BE2C (cell line): ENCODE results near the gene MKS1.

Experiments used
- DNase-seq: peaks from one replicate; pipeline ENCODE4 v3.0.0-alpha.2; 2020
- H3K27me3 ChIP-seq: fragments of 250-450 bp; sonication (Bioruptor Pico); 2 replicates; pipeline ENCODE4 v1.5.1; 2020; ENCODE audit warnings: mild to moderate bottlenecking
- H3K36me3 ChIP-seq: fragments of 250-450 bp; sonication (Bioruptor Pico); 2 replicates; pipeline ENCODE4 v1.5.1; 2020; ENCODE audit warnings: mild to moderate bottlenecking
- H3K4me1 ChIP-seq: fragments of 250-450 bp; sonication (Bioruptor Pico); 2 replicates; pipeline ENCODE4 v1.5.1; 2020
- H3K4me3 ChIP-seq: 2 replicates; pipeline ENCODE4 v1.5.1; 2011; ENCODE audit warnings: low read depth, low read length
- H3K9me3 ChIP-seq: fragments of 250-450 bp; sonication (Bioruptor Pico); 2 replicates; pipeline ENCODE4 v1.5.1; 2020
- CTCF ChIP-seq: IDR thresholded peaks from 2 replicates; pipeline ENCODE4 v1.5.1; 2012; ENCODE audit warnings: mild to moderate bottlenecking, low read depth, low read length

The MKS1 gene

DNA sequence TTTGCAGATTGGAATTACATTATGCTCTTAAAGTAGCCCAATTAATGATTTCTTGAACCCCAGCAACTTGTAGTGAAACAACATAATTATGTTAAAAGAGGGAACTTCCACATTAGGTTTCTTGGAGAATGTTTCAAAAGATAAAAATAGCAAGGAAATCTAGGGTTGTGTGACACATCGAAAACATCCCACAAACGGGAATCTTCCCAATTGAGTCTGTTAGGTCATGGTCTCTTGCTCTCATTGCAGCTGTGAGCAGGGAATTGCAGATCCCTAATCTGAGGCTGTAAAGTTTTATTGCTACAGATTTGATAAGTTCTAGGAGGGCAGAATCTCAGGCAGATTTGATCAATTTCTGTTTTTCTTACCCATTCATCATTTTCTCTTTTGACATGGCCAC, 12.6 kb upstream of the MKS1 start:
- no peaks in the 10 kb centered on the region for H3K9me3 ChIP-seq
- H3K4me3 ChIP-seq = no peak overlapping the region
- peaks cover 52% of the 10 kb centered on the region for H3K27me3 ChIP-seq
- no peak for DNase-seq
- H3K4me1 ChIP-seq = no peaks in the 10 kb centered on the region
- TF ChIP-seq CTCF = no peak
- H3K36me3 ChIP-seq = no peaks in the 10 kb centered on the region; the same call in 1 of the 2 replicates

DNA sequence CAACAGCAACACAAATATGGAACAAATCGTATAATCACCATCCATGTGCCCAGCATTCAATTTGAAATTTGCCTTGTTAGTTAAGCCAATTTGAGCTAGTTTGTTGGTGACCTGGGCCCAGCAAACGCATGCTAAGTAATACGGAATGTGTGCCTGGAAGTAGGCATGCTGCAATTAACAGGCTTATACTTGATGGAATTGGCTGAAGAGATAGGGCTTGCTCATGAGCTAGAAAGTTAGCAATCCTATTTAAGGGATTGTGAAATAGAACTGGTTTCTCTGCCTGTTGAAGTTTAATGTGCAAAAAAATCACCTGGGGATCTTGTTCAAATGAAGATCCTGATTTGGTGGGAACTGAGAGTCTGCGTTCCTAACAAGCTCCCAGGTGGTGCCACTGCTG, 10.8 kb upstream of the MKS1 start:
- no peak for DNase-seq
- peaks cover 34% of the 10 kb centered on the region for H3K27me3 ChIP-seq
- TF ChIP-seq CTCF = no peak

GRCh38 chr17:58229384-58229783, 10.3 kb upstream of the MKS1 start:
- Histone ChIP-seq H3K27me3 (peaks cover 29% of the 10 kb centered on the region), H3K4me3 (no peak overlapping the region), H3K36me3 (no peaks in the 10 kb centered on the region; the same call in 1 of the 2 replicates), H3K9me3 (no peaks in the 10 kb centered on the region), H3K4me1 (no peaks in the 10 kb centered on the region)
- no peak for DNase-seq
- no peak for TF ChIP-seq CTCF

More for the DNA sequence above, 10.8 kb upstream of the MKS1 start:
- H3K4me1 ChIP-seq = no peaks in the 10 kb centered on the region
- no peaks in the 10 kb centered on the region; the same call in 1 of the 2 replicates for H3K36me3 ChIP-seq
- no peaks in the 10 kb centered on the region for H3K9me3 ChIP-seq
- no peak overlapping the region for H3K4me3 ChIP-seq

DNA sequence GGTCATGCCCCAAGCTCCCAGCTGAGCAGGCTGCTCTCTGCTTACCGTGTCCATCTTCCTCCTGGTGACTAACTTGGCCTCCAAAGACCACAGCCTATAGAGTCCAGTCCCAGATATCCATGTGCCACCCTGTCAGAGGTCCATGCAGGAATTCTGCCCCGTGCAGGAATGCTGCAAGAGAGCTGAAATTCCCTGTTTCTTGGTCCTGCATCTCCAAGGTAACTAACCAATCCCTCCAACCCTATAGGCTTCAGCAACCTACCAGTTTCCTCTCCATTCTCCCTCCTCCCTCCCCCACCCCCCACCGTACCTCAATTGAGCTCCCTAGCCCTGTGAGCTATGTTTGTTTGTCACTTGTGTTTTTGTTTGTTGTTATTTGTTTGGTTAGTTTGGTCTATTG, 9.6 kb upstream of the MKS1 start:
- no peaks in the 10 kb centered on the region for H3K9me3 ChIP-seq
- peaks cover 26% of the 10 kb centered on the region for H3K27me3 ChIP-seq
- TF ChIP-seq CTCF = no peak
- H3K4me1 ChIP-seq = no peaks in the 10 kb centered on the region
- H3K36me3 ChIP-seq = no peaks in the 10 kb centered on the region
- no peak overlapping the region for H3K4me3 ChIP-seq
- DNase-seq = no peak

DNA sequence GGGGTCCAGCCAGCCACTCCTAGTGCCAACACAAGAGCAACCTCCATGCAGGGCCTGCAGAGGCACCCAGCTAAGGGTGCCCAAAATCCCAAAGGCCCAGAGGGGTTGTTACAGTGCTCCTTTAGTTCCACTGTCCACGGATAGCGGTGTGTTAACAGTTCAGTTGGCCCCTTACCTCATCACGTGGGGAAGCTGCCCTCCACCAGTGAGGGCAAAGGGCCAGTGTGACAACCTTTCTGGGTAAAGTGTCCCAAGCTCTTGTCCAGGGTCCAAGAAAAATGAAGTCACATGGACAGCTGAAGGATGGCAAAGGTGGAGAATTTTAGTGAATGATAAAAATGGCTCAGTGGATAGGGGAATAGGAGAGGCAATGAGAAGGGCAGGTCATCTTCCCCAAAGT, 8.7 kb upstream of the MKS1 start:
- Histone ChIP-seq H3K27me3 (peaks cover 16% of the 10 kb centered on the region), H3K4me1 (no peaks in the 10 kb centered on the region), H3K36me3 (no peaks in the 10 kb centered on the region), H3K9me3 (no peaks in the 10 kb centered on the region), H3K4me3 (no peak overlapping the region)
- no peak for DNase-seq
- TF ChIP-seq CTCF = no peak

DNA sequence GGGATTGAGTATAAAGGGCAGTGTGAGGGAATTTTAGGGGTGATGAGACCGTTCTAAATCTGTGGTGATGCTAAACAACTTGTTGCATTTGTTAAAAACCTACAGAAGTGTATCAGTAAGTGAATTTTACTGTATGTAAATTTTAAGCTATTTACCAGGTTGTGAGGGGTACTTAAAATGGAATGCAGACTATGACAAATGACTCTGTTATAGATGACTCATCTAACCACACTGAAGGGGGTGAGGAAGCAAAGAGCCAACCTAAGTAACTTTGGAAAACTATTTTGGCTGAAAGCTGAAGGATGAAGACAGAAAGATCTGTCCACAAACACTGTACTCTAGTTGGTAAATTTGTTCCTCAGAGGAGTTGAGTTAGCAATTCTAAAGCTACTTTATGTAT, 5.3 kb upstream of the MKS1 start:
- H3K9me3 ChIP-seq = no peaks in the 10 kb centered on the region
- DNase-seq = no peak
- H3K4me1 ChIP-seq = no peaks in the 10 kb centered on the region
- H3K36me3 ChIP-seq = no peaks in the 10 kb centered on the region
- no peak for TF ChIP-seq CTCF
- H3K4me3 ChIP-seq = no peak overlapping the region
- H3K27me3 ChIP-seq = peaks cover 3% of the 10 kb centered on the region
